GM12878 (cell line): ENCODE measurements around the gene SPI1. TPM values are rescaled to one million over a fixed set of nuclear protein-coding genes. Genes with fewer than 3 reads are reported as not detected.

ENCODE experiments used
- ATAC-seq: fragments of 200-7000 bp; cut with Tn5 transposase; 3 replicates; pipeline ENCODE4 v1.9.1; 2020; ENCODE audit warnings: mild to moderate bottlenecking, moderate library complexity
- BruUV-seq: library from RNA; stranded (reverse); fragments of 400-500 nt; replicated peaks from 2 replicates; lab custom pipeline; 2021; lab: Mats Ljungman, UMichigan
- CTCF ChIA-PET: fragments of 300-600 bp; sonication (Branson Sonifier 250); formaldehyde crosslinking; extraction: SDS; loops from one replicate; lab custom pipeline; 2021; ENCODE audit warnings: inconsistent platforms; lab: Yijun Ruan, JAX
- POLR2A ChIA-PET: fragments of 350-600 bp; formaldehyde crosslinking; extraction: SDS; loops from one replicate; lab custom pipeline; 2021; ENCODE audit warnings: inconsistent platforms; lab: Charles Lee
- RAD21 ChIA-PET: fragments of 300-600 bp; sonication (Branson Sonifier 250); formaldehyde crosslinking; loops from one replicate; lab custom pipeline; 2023; ENCODE audit warnings: antibody characterized with exemption; ENCODE audit not compliant: unreplicated experiment; lab: Charles Lee
- SMC1A ChIA-PET: fragments of 300-600 bp; sonication (Branson Sonifier 250); formaldehyde crosslinking; loops from one replicate; lab custom pipeline; 2023; ENCODE audit not compliant: unreplicated experiment, uncharacterized antibody; lab: Charles Lee
- DNase-seq: peaks from one replicate; pipeline ENCODE4 v3.0.0-alpha.2; 2011; ENCODE audit warnings: low read depth, low spot score
- FAIRE-seq: peaks from 3 replicates; lab custom pipeline; 2011; peaks lifted over from hg19 to GRCh38; lab: Jason Lieb, UNC
- H2AFZ ChIP-seq: 2 replicates; pipeline ENCODE4 v1.6.0; 2011; ENCODE audit warnings: low read depth, low read length, control low read depth; ENCODE audit not compliant: control insufficient read depth
- H3K27ac ChIP-seq: 2 replicates; pipeline ENCODE4 v1.5.1; 2011; ENCODE audit warnings: control low read depth; ENCODE audit not compliant: control insufficient read depth, insufficient read depth
- H3K27me3 ChIP-seq, 2 experiments: replicated peaks in 1 of 2; 2 replicates each; pipeline versions ENCODE4 v1.6.0 to v1.6.1; 2011; ENCODE audit warnings: low read length in 1 of 2; ENCODE audit not compliant: control insufficient read depth in 2 of 2, insufficient read depth in 2 of 2
- H3K36me3 ChIP-seq, 2 experiments: 2 replicates each; pipeline ENCODE4 v1.5.1; 2011; ENCODE audit warnings: low read length in 1 of 2; ENCODE audit not compliant: control insufficient read depth in 2 of 2, insufficient read depth in 2 of 2
- H3K4me1 ChIP-seq: 2 replicates; pipeline ENCODE4 v1.6.1; 2011; ENCODE audit warnings: mild to moderate bottlenecking, low read length, moderate library complexity, mixed read lengths; ENCODE audit not compliant: control insufficient read depth, insufficient read depth
- H3K4me2 ChIP-seq: 2 replicates; pipeline ENCODE4 v1.6.0; 2011; ENCODE audit warnings: control low read depth; ENCODE audit not compliant: control insufficient read depth, insufficient read depth
- H3K4me3 ChIP-seq: fragments of 200-600 bp; sonication (generic); 2 replicates; pipeline ENCODE4 v1.5.1; 2016
- H3K79me2 ChIP-seq: 2 replicates; pipeline ENCODE4 v1.6.0; 2011; ENCODE audit warnings: low read length; ENCODE audit not compliant: control insufficient read depth, insufficient read depth
- H3K9ac ChIP-seq: 2 replicates; pipeline ENCODE4 v1.8.0; 2011; ENCODE audit warnings: low read length, control low read depth, mixed read lengths; ENCODE audit not compliant: control insufficient read depth, insufficient read depth
- H3K9me3 ChIP-seq: replicated peaks from 3 replicates; pipeline ENCODE4 v1.5.1; 2011; ENCODE audit warnings: mild to moderate bottlenecking, low read length; ENCODE audit not compliant: control insufficient read depth, insufficient read depth
- H4K20me1 ChIP-seq: 2 replicates; pipeline ENCODE4 v1.6.0; 2011; ENCODE audit not compliant: control insufficient read depth, insufficient read depth
- BACH1 ChIP-seq: fragments of 450-650 bp; IDR thresholded peaks from 2 replicates; pipeline ENCODE4 v1.6.1; 2017; ENCODE audit warnings: mild to moderate bottlenecking, borderline replicate concordance
- CHD2 ChIP-seq: IDR thresholded peaks from 2 replicates; pipeline ENCODE4 v1.6.1; 2011; ENCODE audit warnings: low read depth, low read length, improper control_type of control experiment, borderline replicate concordance
- JUND ChIP-seq: IDR thresholded peaks from 2 replicates; pipeline ENCODE4 v1.6.1; 2012; ENCODE audit warnings: low read depth, mild to moderate bottlenecking, low read length, improper control_type of control experiment, moderate library complexity
- POLR2A ChIP-seq: IDR thresholded peaks from 2 replicates; pipeline ENCODE4 v1.6.1; 2011; ENCODE audit warnings: low read depth, mild to moderate bottlenecking, low read length
- POLR2AphosphoS5 ChIP-seq: IDR thresholded peaks from 2 replicates; pipeline ENCODE4 v1.6.1; 2011; ENCODE audit warnings: mild to moderate bottlenecking, low read length, inconsistent platforms
- RAD51 ChIP-seq: fragments of 450-650 bp; IDR thresholded peaks from 2 replicates; pipeline ENCODE4 v1.6.1; 2016; ENCODE audit warnings: moderate library complexity, mild to moderate bottlenecking, inconsistent platforms
- TCF12 ChIP-seq: IDR thresholded peaks from 2 replicates; pipeline ENCODE4 v1.6.1; 2011; ENCODE audit warnings: low read depth, mild to moderate bottlenecking, low read length
- WGBS: methylation state at CpG from one replicate; pipeline ENCODE4 v1.1.6; 2016; ENCODE audit warnings: low lambda C conversion rate; ENCODE audit not compliant: insufficient replicate concordance, insufficient coverage; ENCODE audit errors: missing lambda C conversion rate; 5-methylcytosine and 5-hydroxymethylcytosine counted together
- in situ Hi-C: fragments of 300-500 bp; cut with MboI; formaldehyde crosslinking; loops from 9 replicates; pipeline ENCODE4 v1.14.3; 2018; ENCODE audit warnings: mixed read lengths
- intact Hi-C: fragments of 100-400 bp; cut with micrococcal nuclease; formaldehyde crosslinking; loops from one replicate; pipeline ENCODE4 v1.14.2; 2022; ENCODE audit not compliant: unreplicated experiment
- polyA plus RNA-seq, 11 experiments: library from polyadenylated mRNA; depleted of rRNA in 4 of 11; unstranded in 6 of 11; stranded (reverse) in 5 of 11; fragments of >200 nt; fragmentation: Nextera tagmentation in 4 of 11; fragmentation: Illumina TruSeq in 1 of 11; extraction: Ambion mirVana in 4 of 11; extraction: Trizol in 1 of 11; gene quantifications; 1 replicate in 1 of 11; 2 replicates in 10 of 11; pipeline versions ENCODE4 v1.2.1 to v1.2.3, GENCODE V29; 2011 to 2016; ENCODE audit warnings: inconsistent platforms in 2 of 11, missing spikeins in 2 of 11, low read depth in 1 of 11
- total RNA-seq, 4 experiments: library from RNA; depleted of rRNA in 3 of 4; stranded (reverse); fragments of >200 nt in 3 of 4; fragmentation: Illumina TruSeq in 1 of 4; extraction: Trizol in 1 of 4; gene quantifications; 2 replicates each; pipeline versions ENCODE4 v1.2.1 to v1.2.3, GENCODE V29; 2013 to 2021
- TF ChIP-seq, protein P1 (sequence below): fragments of 450-650 bp; formaldehyde crosslinking; IDR thresholded peaks from 2 replicates; pipeline ENCODE4 v1.4.0; 2022; ENCODE audit warnings: mild to moderate bottlenecking, moderate library complexity
- TF ChIP-seq, protein P2 (sequence below): fragments of 450-650 bp; IDR thresholded peaks from 2 replicates; pipeline ENCODE4 v1.6.1; 2017; ENCODE audit warnings: mild to moderate bottlenecking, low read depth, inconsistent platforms; ENCODE audit not compliant: poor library complexity, severe bottlenecking
- TF ChIP-seq, protein P3 (sequence below): fragments of 450-650 bp; IDR thresholded peaks from 2 replicates; pipeline ENCODE4 v1.6.1; 2017; ENCODE audit warnings: mild to moderate bottlenecking
- TF ChIP-seq, protein P4 (sequence below): fragments of 450-650 bp; conservative IDR thresholded peaks from 2 replicates; pipeline ENCODE4 v1.6.1; 2017; ENCODE audit warnings: mild to moderate bottlenecking, moderate library complexity
- TF ChIP-seq, protein P5 (sequence below): fragments of 450-650 bp; IDR thresholded peaks from 2 replicates; pipeline ENCODE4 v1.6.1; 2017; ENCODE audit warnings: low read depth, mild to moderate bottlenecking, moderate library complexity

The SPI1 gene
- total and polyA plus RNA-seq, 10 of the 15 experiments (the other 5 are each of a cell fraction or from before 2014, with no cell fraction given): 0.05 to 31.1 (median 9.7) TPM

DNA sequence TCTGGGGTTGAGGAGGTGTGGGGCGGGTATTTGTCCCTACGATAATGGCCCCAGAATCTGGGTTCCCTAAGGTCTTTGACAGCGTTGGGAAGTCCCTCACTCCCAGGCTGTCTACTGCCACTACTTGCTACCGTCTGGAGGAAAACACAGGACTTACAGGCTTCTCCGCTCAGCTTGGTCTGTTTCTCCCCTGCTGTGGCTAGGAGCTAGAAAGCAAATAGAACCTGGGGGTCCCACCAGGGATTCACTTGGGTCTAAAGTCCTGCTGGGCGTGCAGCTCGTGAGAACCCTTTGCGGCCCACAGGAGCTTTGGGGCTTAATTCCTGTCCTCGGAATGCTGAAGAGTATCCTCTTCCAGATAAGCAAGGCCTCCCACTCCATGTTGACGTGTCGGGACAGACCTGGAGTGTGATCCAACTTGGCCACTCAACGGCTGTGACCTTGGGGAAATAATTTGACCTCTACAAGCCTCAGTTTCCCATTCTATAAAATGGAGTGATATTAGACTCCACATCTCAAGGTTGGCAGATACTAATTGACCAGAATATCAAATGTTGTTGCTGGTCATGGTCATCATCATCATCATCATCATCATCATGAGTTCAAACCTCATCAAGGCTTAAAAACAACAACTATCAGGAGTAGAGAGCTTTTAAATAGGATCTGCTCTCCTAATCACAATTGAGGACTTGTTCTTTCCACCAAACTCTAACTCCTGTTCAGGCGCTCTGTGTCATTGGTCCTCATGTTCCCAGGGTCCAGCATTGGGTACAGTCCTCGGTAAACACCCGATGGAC is 24.2 kb downstream of the SPI1 start:
- H3K79me2 ChIP-seq: no peaks in the 10 kb centered on the region
- no TSS peak for BruUV-seq
- H4K20me1 ChIP-seq: no peaks in the 10 kb centered on the region
- DNase-seq: no peak
- H3K4me2 ChIP-seq: no peak overlapping the region
- FAIRE-seq: no peak
- WGBS: 89% methylated on average over 15 of the region's 15 CpGs
- H3K27ac ChIP-seq: no peak overlapping the region
- peaks cover under 1 to 3% of the 10 kb centered on the region in 2 experiments; a peak in 3 of 4 replicates for H3K36me3 ChIP-seq
- SMC1A ChIA-PET: no interaction called here
- intact Hi-C loops (no loop called here), in situ Hi-C loops (no loop called here)
- H3K4me3 ChIP-seq: no peak overlapping the region
- CTCF ChIA-PET: no interaction called here
- H3K4me1 ChIP-seq: no peaks in the 10 kb centered on the region
- H3K9me3 ChIP-seq: no peaks in the 10 kb centered on the region; the same call in 2 of the 3 replicates
- POLR2A ChIA-PET: no interaction called here
- RAD21 ChIA-PET: no interaction called here
- H2AFZ ChIP-seq: no peak overlapping the region
- no peak for ATAC-seq
- H3K9ac ChIP-seq: no peak overlapping the region
- no peaks in the 10 kb centered on the region for H3K27me3 ChIP-seq
- TF ChIP-seq TCF12 (no peak), BACH1 (no peak), CHD2 (no peak), POLR2AphosphoS5 (no peak), JUND (no peak), RAD51 (no peak), POLR2A (no peak)
- TF ChIP-seq, protein P1, sequence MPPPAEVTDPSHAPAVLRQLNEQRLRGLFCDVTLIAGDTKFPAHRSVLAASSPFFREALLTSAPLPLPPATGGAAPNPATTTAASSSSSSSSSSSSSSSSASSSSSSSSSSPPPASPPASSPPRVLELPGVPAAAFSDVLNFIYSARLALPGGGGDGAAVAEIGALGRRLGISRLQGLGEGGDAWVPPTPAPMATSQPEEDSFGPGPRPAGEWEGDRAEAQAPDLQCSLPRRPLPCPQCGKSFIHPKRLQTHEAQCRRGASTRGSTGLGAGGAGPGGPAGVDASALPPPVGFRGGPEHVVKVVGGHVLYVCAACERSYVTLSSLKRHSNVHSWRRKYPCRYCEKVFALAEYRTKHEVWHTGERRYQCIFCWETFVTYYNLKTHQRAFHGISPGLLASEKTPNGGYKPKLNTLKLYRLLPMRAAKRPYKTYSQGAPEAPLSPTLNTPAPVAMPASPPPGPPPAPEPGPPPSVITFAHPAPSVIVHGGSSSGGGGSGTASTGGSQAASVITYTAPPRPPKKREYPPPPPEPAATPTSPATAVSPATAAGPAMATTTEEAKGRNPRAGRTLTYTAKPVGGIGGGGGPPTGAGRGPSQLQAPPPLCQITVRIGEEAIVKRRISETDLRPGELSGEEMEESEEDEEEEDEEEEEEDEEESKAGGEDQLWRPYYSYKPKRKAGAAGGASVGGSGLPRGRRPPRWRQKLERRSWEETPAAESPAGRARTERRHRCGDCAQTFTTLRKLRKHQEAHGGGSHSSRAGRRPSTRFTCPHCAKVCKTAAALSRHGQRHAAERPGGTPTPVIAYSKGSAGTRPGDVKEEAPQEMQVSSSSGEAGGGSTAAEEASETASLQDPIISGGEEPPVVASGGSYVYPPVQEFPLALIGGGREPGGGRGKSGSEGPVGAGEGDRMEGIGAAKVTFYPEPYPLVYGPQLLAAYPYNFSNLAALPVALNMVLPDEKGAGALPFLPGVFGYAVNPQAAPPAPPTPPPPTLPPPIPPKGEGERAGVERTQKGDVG (CRISPR knock-in tag): no peak
- TF ChIP-seq, protein P2, sequence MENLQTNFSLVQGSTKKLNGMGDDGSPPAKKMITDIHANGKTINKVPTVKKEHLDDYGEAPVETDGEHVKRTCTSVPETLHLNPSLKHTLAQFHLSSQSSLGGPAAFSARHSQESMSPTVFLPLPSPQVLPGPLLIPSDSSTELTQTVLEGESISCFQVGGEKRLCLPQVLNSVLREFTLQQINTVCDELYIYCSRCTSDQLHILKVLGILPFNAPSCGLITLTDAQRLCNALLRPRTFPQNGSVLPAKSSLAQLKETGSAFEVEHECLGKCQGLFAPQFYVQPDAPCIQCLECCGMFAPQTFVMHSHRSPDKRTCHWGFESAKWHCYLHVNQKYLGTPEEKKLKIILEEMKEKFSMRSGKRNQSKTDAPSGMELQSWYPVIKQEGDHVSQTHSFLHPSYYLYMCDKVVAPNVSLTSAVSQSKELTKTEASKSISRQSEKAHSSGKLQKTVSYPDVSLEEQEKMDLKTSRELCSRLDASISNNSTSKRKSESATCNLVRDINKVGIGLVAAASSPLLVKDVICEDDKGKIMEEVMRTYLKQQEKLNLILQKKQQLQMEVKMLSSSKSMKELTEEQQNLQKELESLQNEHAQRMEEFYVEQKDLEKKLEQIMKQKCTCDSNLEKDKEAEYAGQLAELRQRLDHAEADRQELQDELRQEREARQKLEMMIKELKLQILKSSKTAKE: no peak
- TF ChIP-seq, protein P3, sequence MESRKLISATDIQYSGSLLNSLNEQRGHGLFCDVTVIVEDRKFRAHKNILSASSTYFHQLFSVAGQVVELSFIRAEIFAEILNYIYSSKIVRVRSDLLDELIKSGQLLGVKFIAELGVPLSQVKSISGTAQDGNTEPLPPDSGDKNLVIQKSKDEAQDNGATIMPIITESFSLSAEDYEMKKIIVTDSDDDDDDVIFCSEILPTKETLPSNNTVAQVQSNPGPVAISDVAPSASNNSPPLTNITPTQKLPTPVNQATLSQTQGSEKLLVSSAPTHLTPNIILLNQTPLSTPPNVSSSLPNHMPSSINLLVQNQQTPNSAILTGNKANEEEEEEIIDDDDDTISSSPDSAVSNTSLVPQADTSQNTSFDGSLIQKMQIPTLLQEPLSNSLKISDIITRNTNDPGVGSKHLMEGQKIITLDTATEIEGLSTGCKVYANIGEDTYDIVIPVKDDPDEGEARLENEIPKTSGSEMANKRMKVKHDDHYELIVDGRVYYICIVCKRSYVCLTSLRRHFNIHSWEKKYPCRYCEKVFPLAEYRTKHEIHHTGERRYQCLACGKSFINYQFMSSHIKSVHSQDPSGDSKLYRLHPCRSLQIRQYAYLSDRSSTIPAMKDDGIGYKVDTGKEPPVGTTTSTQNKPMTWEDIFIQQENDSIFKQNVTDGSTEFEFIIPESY: no peak
- TF ChIP-seq, protein P4, sequence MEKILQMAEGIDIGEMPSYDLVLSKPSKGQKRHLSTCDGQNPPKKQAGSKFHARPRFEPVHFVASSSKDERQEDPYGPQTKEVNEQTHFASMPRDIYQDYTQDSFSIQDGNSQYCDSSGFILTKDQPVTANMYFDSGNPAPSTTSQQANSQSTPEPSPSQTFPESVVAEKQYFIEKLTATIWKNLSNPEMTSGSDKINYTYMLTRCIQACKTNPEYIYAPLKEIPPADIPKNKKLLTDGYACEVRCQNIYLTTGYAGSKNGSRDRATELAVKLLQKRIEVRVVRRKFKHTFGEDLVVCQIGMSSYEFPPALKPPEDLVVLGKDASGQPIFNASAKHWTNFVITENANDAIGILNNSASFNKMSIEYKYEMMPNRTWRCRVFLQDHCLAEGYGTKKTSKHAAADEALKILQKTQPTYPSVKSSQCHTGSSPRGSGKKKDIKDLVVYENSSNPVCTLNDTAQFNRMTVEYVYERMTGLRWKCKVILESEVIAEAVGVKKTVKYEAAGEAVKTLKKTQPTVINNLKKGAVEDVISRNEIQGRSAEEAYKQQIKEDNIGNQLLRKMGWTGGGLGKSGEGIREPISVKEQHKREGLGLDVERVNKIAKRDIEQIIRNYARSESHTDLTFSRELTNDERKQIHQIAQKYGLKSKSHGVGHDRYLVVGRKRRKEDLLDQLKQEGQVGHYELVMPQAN: no peak
- TF ChIP-seq, protein P5, sequence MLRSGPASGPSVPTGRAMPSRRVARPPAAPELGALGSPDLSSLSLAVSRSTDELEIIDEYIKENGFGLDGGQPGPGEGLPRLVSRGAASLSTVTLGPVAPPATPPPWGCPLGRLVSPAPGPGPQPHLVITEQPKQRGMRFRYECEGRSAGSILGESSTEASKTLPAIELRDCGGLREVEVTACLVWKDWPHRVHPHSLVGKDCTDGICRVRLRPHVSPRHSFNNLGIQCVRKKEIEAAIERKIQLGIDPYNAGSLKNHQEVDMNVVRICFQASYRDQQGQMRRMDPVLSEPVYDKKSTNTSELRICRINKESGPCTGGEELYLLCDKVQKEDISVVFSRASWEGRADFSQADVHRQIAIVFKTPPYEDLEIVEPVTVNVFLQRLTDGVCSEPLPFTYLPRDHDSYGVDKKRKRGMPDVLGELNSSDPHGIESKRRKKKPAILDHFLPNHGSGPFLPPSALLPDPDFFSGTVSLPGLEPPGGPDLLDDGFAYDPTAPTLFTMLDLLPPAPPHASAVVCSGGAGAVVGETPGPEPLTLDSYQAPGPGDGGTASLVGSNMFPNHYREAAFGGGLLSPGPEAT: no peak
